ENCODE measurements around the gene SEMA4C.
"Not testable (repeated sequence)": the region's sequence is repeated elsewhere in the genome, so short reads cannot be mapped to it uniquely, and the experiment has no call there.

SEMA4C gene

DNA sequence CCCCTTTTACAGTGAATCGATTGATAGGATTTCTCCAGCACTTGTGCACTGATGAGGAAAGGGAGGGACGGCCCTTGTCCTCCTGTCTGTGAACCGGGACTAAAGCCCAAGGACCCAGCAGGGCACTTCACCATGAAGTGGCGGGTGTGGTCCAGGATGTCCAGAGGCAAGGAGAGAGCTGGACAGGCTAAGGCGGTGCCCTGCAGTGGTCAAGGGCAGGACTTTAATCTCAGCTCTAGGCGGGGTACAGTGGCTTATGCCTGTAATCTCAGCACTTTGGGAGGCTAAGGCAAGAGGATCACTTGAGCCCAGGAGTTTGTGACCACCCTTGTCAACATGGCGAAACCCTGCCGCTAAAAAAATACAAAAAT is 28.2 kb upstream of the SEMA4C start:
- DNase-seq (ENCODE audit: low read depth): no peak

DNA sequence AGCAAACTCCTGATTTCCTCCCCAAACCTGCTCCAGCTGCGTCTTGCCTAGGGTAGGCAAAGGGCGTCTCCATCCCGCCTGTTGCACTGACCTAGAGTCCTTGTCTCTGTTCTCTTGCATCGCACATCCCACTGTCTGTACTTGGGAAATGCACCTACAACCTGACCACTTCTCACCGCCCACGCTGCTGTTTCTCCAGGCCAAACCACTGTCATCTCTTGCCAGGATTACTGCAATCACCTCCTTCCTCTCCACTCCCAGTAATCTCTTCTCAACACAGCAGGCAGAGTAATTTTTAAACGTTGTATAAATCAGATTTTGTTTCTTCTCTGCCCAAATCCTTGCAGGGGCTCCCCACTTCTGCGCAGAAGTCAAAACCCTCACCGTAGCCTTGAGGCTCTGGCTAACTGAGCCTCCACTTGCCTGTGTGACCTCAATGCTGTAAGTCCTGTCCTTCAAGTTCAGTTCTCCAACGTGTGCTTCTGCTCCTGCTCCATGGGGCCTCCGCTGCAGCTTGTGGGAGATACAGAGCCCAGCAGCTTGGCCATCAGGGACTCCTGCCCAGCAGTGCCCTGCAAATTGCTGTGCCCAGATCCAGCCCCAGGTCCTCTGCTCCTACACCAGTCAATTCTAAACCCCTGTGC is 27.7 kb upstream of the SEMA4C start:
- no peak for DNase-seq (ENCODE audit: low read depth)

DNA sequence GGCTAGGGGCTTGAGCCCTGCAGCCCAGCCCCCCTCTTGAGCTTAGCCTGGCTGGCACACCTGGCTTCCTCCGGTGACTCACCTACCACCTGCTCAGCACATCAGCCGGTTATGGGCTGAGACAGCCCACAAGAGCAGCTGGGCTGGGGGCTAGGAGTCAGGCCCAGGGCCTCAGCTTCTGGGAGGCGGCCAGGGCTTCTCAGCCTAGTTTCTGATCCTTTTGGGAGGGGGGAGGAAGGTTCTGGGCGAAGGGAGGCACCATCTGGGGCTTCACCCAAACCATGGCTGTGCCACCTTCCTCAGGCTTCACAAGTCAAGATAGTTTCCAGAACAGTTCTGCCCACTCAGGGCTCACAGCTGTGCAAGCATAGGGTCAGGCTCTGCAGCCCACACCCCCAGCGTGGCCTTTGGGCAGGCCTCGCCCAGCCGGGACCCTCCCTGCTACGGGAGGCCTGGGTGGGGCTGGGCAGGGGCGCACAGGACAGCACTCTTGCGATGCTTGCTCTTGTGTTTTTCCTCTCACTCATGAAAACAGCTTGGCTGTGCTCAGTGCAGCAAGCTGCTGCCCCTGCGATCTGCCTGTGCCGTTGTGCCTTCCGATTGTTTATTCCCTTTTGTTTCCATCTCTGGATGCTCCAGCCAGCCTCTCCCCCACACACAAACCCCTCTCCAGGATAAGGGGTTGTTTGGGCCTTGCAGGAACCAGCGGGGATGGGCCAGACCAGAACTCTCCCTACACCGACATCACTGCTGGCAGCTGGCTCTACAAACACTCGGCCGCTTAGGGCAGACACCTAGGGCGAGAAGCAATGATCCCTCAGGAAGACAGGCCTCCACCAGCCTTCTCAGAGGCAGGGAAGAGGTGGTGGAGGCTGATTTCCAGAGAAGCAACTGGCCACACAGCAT is 26.1 kb upstream of the SEMA4C start:
- DNase-seq (ENCODE audit: low read depth): peak; percentile 28

GRCh38 chr2:96895032-96895745 is 25.3 kb upstream of the SEMA4C start:
- no peak for DNase-seq (ENCODE audit: low read depth)

GRCh38 chr2:96894151-96894531 is 24.3 kb upstream of the SEMA4C start:
- DNase-seq (ENCODE audit: low read depth): no peak

DNA sequence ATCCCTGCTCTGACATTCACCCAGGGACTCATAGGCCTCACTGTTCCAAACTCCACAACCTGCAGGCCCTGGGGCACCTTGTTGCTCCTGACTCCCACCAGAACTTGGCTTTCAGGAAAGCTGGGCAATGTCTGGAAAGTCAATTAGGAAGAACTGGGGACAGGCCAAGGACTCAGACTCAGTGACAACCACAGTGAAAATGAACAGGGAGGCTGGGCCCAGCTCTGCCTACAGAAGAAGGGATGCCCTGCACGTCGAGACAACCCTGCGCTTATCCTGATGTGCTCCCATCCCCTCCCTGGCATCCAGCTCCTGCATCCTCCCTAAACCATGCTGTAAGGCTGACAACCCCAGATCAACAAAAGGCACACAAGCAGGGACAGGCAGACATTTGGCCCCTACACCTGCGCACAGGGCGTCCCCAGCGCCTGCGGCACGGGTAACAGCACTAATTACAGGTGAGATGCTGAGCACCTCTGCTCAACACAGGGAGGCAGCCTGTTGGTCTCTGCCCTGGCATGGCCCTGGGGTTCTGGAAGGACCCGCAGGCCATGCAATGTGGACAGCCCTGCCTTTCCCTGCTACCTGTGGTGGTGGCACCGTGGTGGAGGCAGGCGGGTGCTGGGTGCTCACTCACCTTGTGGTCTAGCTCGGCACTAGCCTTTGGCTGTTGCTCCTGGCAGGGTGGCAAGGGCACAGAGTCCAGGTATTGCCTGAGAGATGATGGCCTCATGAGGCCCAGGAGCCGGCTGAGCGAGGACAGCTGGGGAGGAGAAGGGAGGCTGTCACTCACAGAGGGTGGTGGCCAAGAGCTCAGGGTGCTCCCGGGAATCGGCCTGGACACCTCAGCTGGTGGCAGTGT is 23.6 kb upstream of the SEMA4C start:
- DNase-seq (ENCODE audit: low read depth): no peak

DNA sequence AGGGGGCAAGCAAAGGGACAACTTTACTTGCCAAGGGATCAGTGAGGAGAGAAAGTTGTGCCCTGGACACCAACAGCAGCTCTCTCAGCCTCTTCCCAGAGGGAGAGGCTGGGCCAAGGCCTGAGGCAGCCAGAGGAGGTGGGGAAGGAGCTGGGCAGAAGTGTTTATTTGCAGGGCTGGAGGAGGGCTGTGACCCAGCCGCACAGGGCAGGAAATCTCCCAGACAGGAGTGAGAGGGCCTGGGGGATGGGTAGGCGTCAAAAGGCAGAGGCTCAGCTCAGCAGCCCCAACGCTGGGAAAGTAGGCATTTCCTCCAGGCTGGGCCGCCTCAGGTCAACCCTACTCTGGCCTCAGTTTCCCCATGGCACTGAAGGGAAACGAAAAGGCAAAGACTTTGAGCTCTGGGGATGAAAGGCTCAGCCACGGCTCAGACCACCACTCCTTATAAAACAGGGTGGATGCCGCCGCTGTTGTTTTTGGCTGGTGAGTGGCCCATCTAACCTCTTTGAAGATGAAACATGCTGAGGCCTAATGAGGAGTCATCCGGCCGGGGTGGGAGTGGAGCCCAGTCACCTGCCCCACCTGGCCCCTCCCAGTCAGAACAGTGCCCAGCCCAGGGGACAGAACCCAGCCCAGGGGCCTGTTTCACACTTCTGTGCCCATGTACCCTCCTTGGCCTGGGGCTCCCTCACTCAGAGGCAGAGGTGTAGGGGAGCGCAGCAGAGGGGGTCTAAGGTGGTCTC is 21.9 kb upstream of the SEMA4C start:
- peak; percentile 43 for DNase-seq (ENCODE audit: low read depth)

GRCh38 chr2:96890726-96891385 is 21.0 kb upstream of the SEMA4C start:
- DNase-seq (ENCODE audit: low read depth): no peak

DNA sequence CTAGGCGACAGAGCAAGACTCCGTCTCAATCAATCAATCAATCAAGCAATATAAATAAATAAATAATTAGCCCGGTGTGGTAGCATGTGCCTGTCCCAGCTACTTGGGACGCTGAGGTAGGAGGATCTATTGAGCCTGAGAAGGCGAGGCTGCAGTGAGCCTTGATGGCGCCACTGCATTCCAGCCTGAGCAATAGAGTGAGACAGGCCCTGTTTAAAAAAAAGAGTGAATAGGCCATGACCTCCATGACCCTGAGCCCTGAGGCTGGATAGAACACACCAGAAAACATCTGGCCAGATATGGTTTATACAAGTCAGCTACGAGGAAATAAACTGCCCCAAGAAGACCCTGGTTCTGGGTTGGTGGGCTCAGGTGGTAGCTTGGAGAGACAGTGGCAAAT is 20.4 kb upstream of the SEMA4C start:
- no peak for DNase-seq (ENCODE audit: low read depth)

- DNase-seq (ENCODE audit: low read depth): not testable (repeated sequence)
Observed at GRCh38 chr2:96889502-96889901, 19.6 kb upstream of the SEMA4C start.

- DNase-seq (ENCODE audit: low read depth): no peak
Observed at GRCh38 chr2:96888072-96889011, 18.5 kb upstream of the SEMA4C start.

DNA sequence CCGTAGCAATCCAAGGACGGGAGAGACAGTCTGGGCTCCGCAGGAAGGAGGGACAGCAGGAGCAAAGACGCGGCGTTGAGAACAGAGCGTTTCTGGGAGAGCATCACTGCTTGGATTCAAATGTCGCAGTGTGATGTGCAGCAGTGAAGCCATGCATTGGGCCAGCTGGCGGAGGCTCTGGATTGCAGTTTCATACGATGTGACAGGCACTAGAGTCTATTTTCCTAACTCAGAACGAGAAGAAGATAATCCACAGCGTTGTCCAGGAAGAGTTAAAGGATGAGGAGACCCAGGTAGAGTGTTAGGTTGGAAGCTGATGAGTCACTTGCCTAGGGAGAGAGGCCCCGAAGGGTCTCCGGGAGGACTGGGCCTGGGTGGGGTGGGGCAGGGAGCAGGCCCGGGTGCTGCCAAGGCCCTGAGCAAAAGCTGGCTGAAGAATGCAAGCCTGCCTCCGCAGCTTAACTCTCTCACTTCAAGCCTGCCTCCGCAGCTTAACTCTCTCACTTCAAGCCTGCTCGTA is 17.7 kb upstream of the SEMA4C start:
- DNase-seq (ENCODE audit: low read depth): no peak

GRCh38 chr2:96885432-96886347 is 15.8 kb upstream of the SEMA4C start:
- DNase-seq (ENCODE audit: low read depth): no peak

DNA sequence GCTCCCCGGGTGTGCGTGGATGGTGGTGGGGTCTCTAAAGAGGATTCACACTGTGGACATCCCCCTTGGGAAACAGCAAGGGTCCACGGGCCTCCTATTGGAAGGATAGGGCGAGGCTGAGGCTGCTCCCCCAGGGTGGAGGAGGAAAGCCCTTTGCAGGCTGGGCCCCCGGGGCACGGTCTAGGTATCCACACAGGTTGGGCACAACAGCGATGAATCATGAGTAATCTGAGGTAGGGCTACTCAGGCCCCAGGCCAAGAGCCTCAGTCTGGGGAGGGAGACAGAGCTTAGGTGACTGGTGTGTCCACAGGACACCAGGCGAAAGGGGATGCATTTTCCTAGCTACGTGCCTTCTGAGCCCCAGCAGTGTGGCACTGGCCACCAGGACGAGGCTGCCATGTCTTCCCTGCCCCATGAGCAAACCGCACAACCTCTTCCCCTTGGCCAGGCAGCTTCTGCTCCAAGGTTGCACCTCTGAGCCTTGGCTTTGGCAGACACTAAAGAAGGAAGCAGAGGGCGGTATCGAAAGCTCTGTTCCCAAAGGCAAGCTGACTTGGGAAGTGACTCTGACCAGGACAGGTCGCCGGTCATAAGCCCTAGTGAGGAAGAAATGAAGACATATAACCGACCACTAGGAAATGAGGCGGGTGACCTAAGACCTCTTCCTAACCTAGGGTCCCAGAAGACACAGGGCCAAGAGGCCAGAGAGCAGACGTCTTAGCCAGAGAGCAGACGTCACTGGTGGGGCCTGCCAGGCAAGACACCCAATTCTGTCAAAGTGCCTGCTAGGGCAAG is 14.6 kb upstream of the SEMA4C start:
- no peak for DNase-seq (ENCODE audit: low read depth)

- no peak for DNase-seq (ENCODE audit: low read depth)
Observed at GRCh38 chr2:96883306-96883705, 13.4 kb upstream of the SEMA4C start.

GRCh38 chr2:96882906-96883305 is 13.0 kb upstream of the SEMA4C start:
- no peak for DNase-seq (ENCODE audit: low read depth)

DNA sequence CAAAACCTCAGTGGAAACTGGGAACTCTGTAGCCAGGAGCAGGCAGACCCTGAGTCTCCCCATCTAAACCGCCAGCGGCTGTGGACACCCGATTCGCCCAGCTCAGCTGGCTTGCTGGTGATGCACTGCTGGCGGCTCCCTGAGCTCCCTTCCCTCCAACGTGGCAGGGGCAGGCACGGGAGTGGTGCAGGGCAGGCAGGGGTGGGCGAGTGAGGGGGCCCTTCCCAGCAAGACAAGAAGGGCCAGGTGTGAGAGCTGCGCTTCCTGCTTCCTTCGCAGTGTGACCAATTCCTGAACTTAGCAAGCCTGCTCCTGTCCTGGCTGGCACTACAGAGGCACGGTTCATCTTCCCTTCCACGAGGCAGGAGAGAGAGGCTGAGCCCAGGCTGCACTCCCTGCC is 12.3 kb upstream of the SEMA4C start:
- no peak for DNase-seq (ENCODE audit: low read depth)
